Gastroesophageal sphincter (tissue), 4 donors: ENCODE data around the gene ATAD3B. TPM values are rescaled to one million over a fixed set of nuclear protein-coding genes. Genes with fewer than 3 reads are reported as not detected.
"Not testable (repeated sequence)": the region's sequence is repeated elsewhere in the genome, so short reads cannot be mapped to it uniquely, and the experiment has no call there.

ENCODE experiments used
- ATAC-seq: fragments of 150-250 bp; one replicate; pipeline ENCODE4 v1.9.1; 2016; ENCODE audit warnings: mild to moderate bottlenecking, moderate library complexity
- H3K27ac ChIP-seq, 4 donors: fragments of 200-600 bp; sonication (generic) in 3 of 4; 1 replicate in 3 of 4; 2 replicates in 1 of 4; pipeline ENCODE4 v1.5.1; 2016 to 2019
- H3K27me3 ChIP-seq: fragments of 200-600 bp; sonication (generic); one replicate; pipeline ENCODE4 v1.5.1; 2019
- H3K36me3 ChIP-seq, 2 donors: fragments of 200-600 bp; sonication (generic); one replicate each; pipeline ENCODE4 v1.5.1; 2019; ENCODE audit warnings: control low read depth in 1 of 2
- H3K4me1 ChIP-seq, 3 donors: fragments of 200-600 bp; sonication (generic); 1 replicate in 2 of 3; 2 replicates in 1 of 3; pipeline ENCODE4 v1.5.1; 2016 to 2019; ENCODE audit warnings: control low read depth in 2 of 3
- H3K4me3 ChIP-seq, 2 donors: fragments of 200-600 bp; sonication (generic); one replicate each; pipeline ENCODE4 v1.5.1; 2019; ENCODE audit warnings: mild to moderate bottlenecking in 1 of 2, moderate library complexity in 1 of 2
- H3K9me3 ChIP-seq, 3 donors: fragments of 200-600 bp; sonication (generic); one replicate each; pipeline ENCODE4 v1.5.1; 2017 to 2019; ENCODE audit warnings: control low read depth in 2 of 3
- CTCF ChIP-seq, 4 experiments: fragments of 200-600 bp in 2 of 4; fragments of 450-650 bp in 2 of 4; sonication (generic) in 1 of 4; IDR thresholded peaks; one replicate each; pipeline ENCODE4 v1.5.1; 2017 to 2019; ENCODE audit warnings: antibody characterized with exemption in 4 of 4, mild to moderate bottlenecking in 2 of 4, moderate library complexity in 2 of 4
- EP300 ChIP-seq: sonication (generic); formaldehyde crosslinking; IDR thresholded peaks from one replicate; pipeline ENCODE4 v1.6.1; 2017; ENCODE audit warnings: antibody characterized with exemption, mild to moderate bottlenecking
- POLR2A ChIP-seq, 2 donors: fragments of 450-650 bp; IDR thresholded peaks; one replicate each; pipeline ENCODE4 v1.6.1; 2017; ENCODE audit warnings: antibody characterized with exemption in 2 of 2, mild to moderate bottlenecking in 2 of 2, moderate library complexity in 1 of 2
- POLR2AphosphoS5 ChIP-seq: sonication (generic); formaldehyde crosslinking; IDR thresholded peaks from one replicate; pipeline ENCODE4 v1.6.1; 2017; ENCODE audit warnings: antibody characterized with exemption
- WGBS, 2 donors: methylation state at CpG; one replicate each; pipeline ENCODE4 v1.1.5; 2018; ENCODE audit warnings: low coverage in 1 of 2; 5-methylcytosine and 5-hydroxymethylcytosine counted together
- total RNA-seq, 4 donors: library from RNA; depleted of rRNA; stranded (reverse); fragments of >200 nt; gene quantifications; one replicate each; pipeline ENCODE4 v1.1.0, GENCODE V29; 2016

ATAD3B gene
- total RNA-seq, 4 donors from 2014 or later, result 4.1 to 17.9 (median 12.1) TPM

DNA sequence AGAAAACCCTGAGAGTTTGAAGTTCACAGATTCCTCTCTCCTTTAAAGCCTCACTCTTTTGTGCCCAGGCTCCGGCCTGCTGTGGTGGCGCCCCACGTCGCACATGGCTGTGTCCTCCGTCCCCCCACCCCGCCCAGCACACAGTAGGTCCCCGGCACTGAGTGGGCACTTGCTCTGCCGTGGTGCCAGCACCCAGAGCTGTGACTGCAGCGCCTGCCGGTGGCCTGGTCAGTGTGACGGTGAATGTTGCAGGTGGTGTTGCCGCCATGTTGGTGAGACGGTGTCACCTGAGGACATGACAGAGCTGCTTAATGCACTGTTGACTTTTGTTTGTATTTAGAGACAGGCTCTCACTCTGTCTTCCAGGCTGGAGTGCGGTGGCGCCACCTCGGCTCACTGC, 18.7 kb upstream of the ATAD3B start:
- H3K27ac ChIP-seq, result no peak overlapping the region
- H3K4me3 ChIP-seq, result no peak overlapping the region
- no peak for ATAC-seq
- TF ChIP-seq EP300 (no peak), POLR2AphosphoS5 (no peak), POLR2A (IDR thresholded peaks at IDR 0.05) (no peak), CTCF (IDR thresholded peaks at IDR 0.05) (no peak)
- no peaks in the 10 kb centered on the region for H3K4me1 ChIP-seq
- H3K27me3 ChIP-seq, result no peaks in the 10 kb centered on the region
- H3K36me3 ChIP-seq, result no peaks in the 10 kb centered on the region
- no peaks in the 10 kb centered on the region for H3K9me3 ChIP-seq
- WGBS, 2 donors, result 87% methylated on average over 8 of the region's 16 CpGs; no CpG with 5 or more reads in 1 of the 2 donors

- not testable (repeated sequence) for H3K27ac ChIP-seq, H3K4me3 ChIP-seq, H3K4me1 ChIP-seq, ATAC-seq, H3K9me3 ChIP-seq, H3K27me3 ChIP-seq, H3K36me3 ChIP-seq
- WGBS, 2 donors, result 67% methylated on average over 3 of the region's 41 CpGs; no CpG with 5 or more reads in 1 of the 2 donors
Measured at GRCh38 chr1:1454286-1455056, 17.1 kb upstream of the ATAD3B start.

DNA sequence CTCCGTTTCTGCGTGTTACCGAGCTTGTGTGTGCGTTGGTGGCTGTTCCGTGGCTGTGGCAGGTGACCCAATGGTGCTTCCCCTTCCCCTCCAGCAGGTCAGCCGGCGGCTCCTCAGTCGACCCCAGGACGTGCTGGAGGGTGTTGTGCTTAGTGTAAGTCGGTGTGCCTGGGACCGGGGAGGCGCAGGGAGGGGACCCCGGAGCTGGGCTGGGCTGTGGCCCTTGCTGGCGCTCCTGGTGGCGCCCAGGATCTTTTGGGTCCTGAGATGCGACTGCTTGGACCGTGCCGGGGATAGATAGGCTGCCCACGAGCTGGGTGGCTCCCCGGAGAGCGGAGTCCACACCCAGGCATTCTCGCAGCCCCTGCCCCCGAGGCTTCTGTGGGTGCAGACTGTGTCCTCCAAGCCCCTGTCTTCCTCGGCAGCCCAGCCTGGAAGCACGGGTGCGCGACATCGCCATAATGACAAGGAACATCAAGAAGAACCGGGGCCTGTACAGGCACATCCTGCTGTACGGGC, 16.1 kb upstream of the ATAD3B start:
- 95% methylated on average over 5 of the region's 30 CpGs; no CpG with 5 or more reads in 1 of the 2 donors for WGBS, 2 donors
- H3K4me1 ChIP-seq, result no peaks in the 10 kb centered on the region
- no peak for TF ChIP-seq CTCF (IDR thresholded peaks at IDR 0.05)
- no peak overlapping the region for H3K4me3 ChIP-seq
- H3K27ac ChIP-seq, result no peak overlapping the region
- no peaks in the 10 kb centered on the region for H3K9me3 ChIP-seq
- H3K36me3 ChIP-seq, result no peaks in the 10 kb centered on the region
- H3K27me3 ChIP-seq, result no peaks in the 10 kb centered on the region
- ATAC-seq, result no peak

GRCh38 chr1:1455934-1456333, 15.6 kb upstream of the ATAD3B start:
- not testable (repeated sequence) for H3K4me1 ChIP-seq, H3K36me3 ChIP-seq, H3K4me3 ChIP-seq, H3K9me3 ChIP-seq, H3K27ac ChIP-seq, H3K27me3 ChIP-seq, ATAC-seq
- WGBS, 2 donors, result no CpG with 5 or more reads among the region's 15 CpGs

DNA sequence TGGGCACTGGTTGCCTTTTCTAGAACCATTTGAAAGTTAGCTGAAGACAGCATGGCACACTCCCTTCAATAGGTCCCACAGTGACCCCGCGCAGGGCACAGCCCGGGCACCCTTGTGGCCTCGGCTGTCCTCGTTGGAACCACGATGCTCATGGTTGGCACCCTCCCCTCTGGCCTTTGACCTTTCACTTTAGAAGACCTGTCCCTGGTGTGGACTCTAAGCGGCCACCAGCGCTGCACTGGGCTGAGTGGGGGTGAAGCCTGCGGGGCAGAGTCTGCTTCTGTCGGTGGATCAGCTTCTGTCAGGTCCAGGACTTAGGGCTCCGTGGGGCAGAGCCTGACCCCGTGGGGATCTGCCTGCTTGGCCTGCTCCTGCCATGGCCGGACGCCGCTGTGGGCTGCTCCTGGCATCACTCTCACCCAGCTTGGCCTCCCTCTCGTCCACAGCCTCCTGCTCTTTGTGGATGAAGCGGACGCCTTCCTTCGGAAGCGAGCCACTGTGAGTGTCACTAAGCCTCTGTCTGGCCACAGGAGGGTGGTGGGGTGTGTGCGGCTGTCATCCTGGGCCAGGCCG, 14.8 kb upstream of the ATAD3B start:
- H3K4me1 ChIP-seq, H3K4me3 ChIP-seq, H3K36me3 ChIP-seq, H3K27me3 ChIP-seq, H3K9me3 ChIP-seq, H3K27ac ChIP-seq, ATAC-seq: not testable (repeated sequence)
- no CpG with 5 or more reads among the region's 22 CpGs for WGBS, 2 donors

GRCh38 chr1:1459156-1459555, 12.4 kb upstream of the ATAD3B start:
- H3K36me3 ChIP-seq, H3K27ac ChIP-seq, H3K9me3 ChIP-seq, H3K4me1 ChIP-seq, H3K27me3 ChIP-seq, ATAC-seq, H3K4me3 ChIP-seq: not testable (repeated sequence)
- no CpG with 5 or more reads among the region's 19 CpGs for WGBS, 2 donors

GRCh38 chr1:1459711-1460110, 11.9 kb upstream of the ATAD3B start:
- H3K9me3 ChIP-seq, H3K4me3 ChIP-seq, H3K36me3 ChIP-seq, ATAC-seq, H3K27ac ChIP-seq, H3K4me1 ChIP-seq, H3K27me3 ChIP-seq: not testable (repeated sequence)
- 91% methylated on average over 8 of the region's 14 CpGs; no CpG with 5 or more reads in 1 of the 2 donors for WGBS, 2 donors
